ENCODE data around the gene RHOBTB1. TPM values are rescaled to one million over a fixed set of nuclear protein-coding genes. Genes with fewer than 3 reads are reported as not detected.

The RHOBTB1 gene
- total RNA-seq, 1 experiment from 2014 or later, result 2.5 TPM

DNA sequence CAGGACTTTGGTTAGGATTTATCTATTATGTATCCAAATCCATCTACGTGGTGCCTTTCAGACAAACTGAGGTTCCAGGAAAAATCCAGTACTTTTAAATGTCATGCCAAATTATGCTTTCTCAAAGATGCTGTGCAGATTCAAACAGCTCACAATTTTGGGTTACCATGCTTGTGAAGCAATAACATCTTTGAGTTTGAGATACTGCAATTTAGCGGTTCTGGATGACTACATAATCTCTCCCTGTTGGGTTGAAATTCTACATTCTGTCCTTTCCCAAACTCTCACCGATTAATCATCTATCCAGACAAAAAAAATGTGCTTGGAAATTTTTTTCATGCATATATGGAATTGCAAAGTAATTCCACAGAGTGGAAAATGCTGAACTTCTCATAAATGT is 3.5 kb downstream of the RHOBTB1 start:
- no peaks in the 10 kb centered on the region for H3K9me3 ChIP-seq (ENCODE audit: control insufficient read depth, low read depth, low read length)
- no peak overlapping the region for H2AFZ ChIP-seq (ENCODE audit: low read length)
- H3T11ph ChIP-seq (ENCODE audit: low read length), result no peak overlapping the region
- no peak overlapping the region for H3K4me2 ChIP-seq (ENCODE audit: insufficient read depth, insufficient read length, low read length)
- H3K4ac ChIP-seq (ENCODE audit: low read depth, low read length), result no peak overlapping the region
- no peak overlapping the region for H4K91ac ChIP-seq (ENCODE audit: insufficient read length, low read depth, low read length)
- no peak overlapping the region for H3K9ac ChIP-seq (ENCODE audit: extremely low read depth, insufficient read length, low read length)
- H3K79me2 ChIP-seq (ENCODE audit: insufficient read depth, low read length), result no peaks in the 10 kb centered on the region
- H2BK12ac ChIP-seq (ENCODE audit: insufficient read length, low read depth, low read length), result no peak overlapping the region
- no peak overlapping the region for H2AK5ac ChIP-seq (ENCODE audit: insufficient read length, low read length)
- no peak overlapping the region for H3K18ac ChIP-seq (ENCODE audit: insufficient read length, low read depth, low read length)
- H4K20me1 ChIP-seq (ENCODE audit: control insufficient read depth, insufficient read depth, insufficient read length), result no peaks in the 10 kb centered on the region
- no peak overlapping the region for H2BK5ac ChIP-seq (ENCODE audit: insufficient read length, low read length)
- no peak overlapping the region for H3K27ac ChIP-seq (ENCODE audit: insufficient read length, low read depth, low read length)
- H3K4me1 ChIP-seq (ENCODE audit: insufficient read depth, low read length), result no peaks in the 10 kb centered on the region
- no peak overlapping the region for H3K4me3 Mint-ChIP-seq
- no peak overlapping the region for H3K56ac ChIP-seq (ENCODE audit: insufficient read length, low read depth, low read length)
- H3K36me3 Mint-ChIP-seq (ENCODE audit: insufficient read depth in 1 of 3, low read depth in 3 of 3), result no peaks in the 10 kb centered on the region; a peak in 1 of 7 replicates
- H2BK120ac ChIP-seq (ENCODE audit: low read depth, low read length, poor library complexity, severe bottlenecking), result no peak overlapping the region
- H2BK20ac ChIP-seq (ENCODE audit: low read depth, low read length, poor library complexity, severe bottlenecking), result no peak overlapping the region
- H4K5ac ChIP-seq (ENCODE audit: insufficient read length, low read depth, low read length), result no peak overlapping the region
- H3K14ac ChIP-seq (ENCODE audit: insufficient read depth, low read length), result no peak overlapping the region
- no peak overlapping the region for H4K8ac ChIP-seq (replicated peaks; ENCODE audit: insufficient read length, low read depth, low read length)
- H3K9me3 Mint-ChIP-seq, result no peaks in the 10 kb centered on the region
- no peak overlapping the region for H2BK15ac ChIP-seq (ENCODE audit: low read depth, low read length)
- H3K23me2 ChIP-seq (ENCODE audit: insufficient read length, low read depth, low read length, poor library complexity, severe bottlenecking), result peaks cover 18% of the 10 kb centered on the region
- H3K79me1 ChIP-seq (ENCODE audit: insufficient read depth, low read depth, low read length, poor library complexity, severe bottlenecking), result no peaks in the 10 kb centered on the region
- peaks cover 7 to 13% of the 10 kb centered on the region in 2 experiments for H3K4me1 Mint-ChIP-seq
- no peaks in the 10 kb centered on the region; the same call in 1 of the 2 replicates for H3K27me3 ChIP-seq (ENCODE audit: insufficient read depth, low read length)
- no peak overlapping the region for H3K23ac ChIP-seq (ENCODE audit: insufficient read length, low read depth, low read length)
- no CpG with 5 or more reads among the region's 3 CpGs for WGBS (ENCODE audit: extremely low coverage, insufficient read length, low lambda C conversion rate)
- H3K27ac Mint-ChIP-seq, result no peak overlapping the region
- peaks cover 18% of the 10 kb centered on the region for H3K27me3 Mint-ChIP-seq (ENCODE audit: low read depth)
- no peak for DNase-seq
- TF ChIP-seq, protein P1, sequence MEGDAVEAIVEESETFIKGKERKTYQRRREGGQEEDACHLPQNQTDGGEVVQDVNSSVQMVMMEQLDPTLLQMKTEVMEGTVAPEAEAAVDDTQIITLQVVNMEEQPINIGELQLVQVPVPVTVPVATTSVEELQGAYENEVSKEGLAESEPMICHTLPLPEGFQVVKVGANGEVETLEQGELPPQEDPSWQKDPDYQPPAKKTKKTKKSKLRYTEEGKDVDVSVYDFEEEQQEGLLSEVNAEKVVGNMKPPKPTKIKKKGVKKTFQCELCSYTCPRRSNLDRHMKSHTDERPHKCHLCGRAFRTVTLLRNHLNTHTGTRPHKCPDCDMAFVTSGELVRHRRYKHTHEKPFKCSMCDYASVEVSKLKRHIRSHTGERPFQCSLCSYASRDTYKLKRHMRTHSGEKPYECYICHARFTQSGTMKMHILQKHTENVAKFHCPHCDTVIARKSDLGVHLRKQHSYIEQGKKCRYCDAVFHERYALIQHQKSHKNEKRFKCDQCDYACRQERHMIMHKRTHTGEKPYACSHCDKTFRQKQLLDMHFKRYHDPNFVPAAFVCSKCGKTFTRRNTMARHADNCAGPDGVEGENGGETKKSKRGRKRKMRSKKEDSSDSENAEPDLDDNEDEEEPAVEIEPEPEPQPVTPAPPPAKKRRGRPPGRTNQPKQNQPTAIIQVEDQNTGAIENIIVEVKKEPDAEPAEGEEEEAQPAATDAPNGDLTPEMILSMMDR (conservative IDR thresholded peaks at IDR 0.05), result no peak

All from H9 (cell line).